Progenitor cell of endocrine pancreas (in vitro differentiated cells): ENCODE measurements around the gene ANXA3. TPM values are rescaled to one million over a fixed set of nuclear protein-coding genes. Genes with fewer than 3 reads are reported as not detected.

Experiments used
- DNase-seq: peaks from one replicate; pipeline ENCODE4 v3.0.0; 2021; ENCODE audit warnings: low spot score; ENCODE audit not compliant: unreplicated experiment
- H3K27ac Mint-ChIP-seq: 2 replicates; pipeline ENCODE4 v1.8.0; 2021; ENCODE audit warnings: mild to moderate bottlenecking, moderate library complexity, mixed read lengths
- H3K27me3 Mint-ChIP-seq: 2 replicates; pipeline ENCODE4 v1.8.0; 2021; ENCODE audit warnings: mixed read lengths
- H3K36me3 Mint-ChIP-seq: 2 replicates; pipeline ENCODE4 v1.8.0; 2022; ENCODE audit warnings: mixed read lengths; ENCODE audit not compliant: insufficient read depth
- H3K4me1 Mint-ChIP-seq: 2 replicates; pipeline ENCODE4 v1.8.0; 2021; ENCODE audit warnings: low read depth, mixed read lengths
- H3K4me3 Mint-ChIP-seq: 2 replicates; pipeline ENCODE4 v1.8.0; 2021; ENCODE audit warnings: low read depth, mild to moderate bottlenecking, moderate library complexity, mixed read lengths
- H3K9me3 Mint-ChIP-seq: 2 replicates; pipeline ENCODE4 v1.8.0; 2021; ENCODE audit warnings: low read depth, mixed read lengths
- total RNA-seq: library from RNA; stranded (reverse); gene quantifications from 2 replicates; pipeline ENCODE4 v1.2.1, GENCODE V29; 2021
- TF ChIP-seq, protein P1 (sequence below): fragments of 200-600 bp; sonication (generic); IDR thresholded peaks from one replicate; pipeline ENCODE4 v1.5.0; 2021; ENCODE audit warnings: antibody characterized with exemption, mild to moderate bottlenecking; ENCODE audit not compliant: unreplicated experiment

Gene ANXA3
- total RNA-seq, 1 donor from 2014 or later: 108 TPM

DNA sequence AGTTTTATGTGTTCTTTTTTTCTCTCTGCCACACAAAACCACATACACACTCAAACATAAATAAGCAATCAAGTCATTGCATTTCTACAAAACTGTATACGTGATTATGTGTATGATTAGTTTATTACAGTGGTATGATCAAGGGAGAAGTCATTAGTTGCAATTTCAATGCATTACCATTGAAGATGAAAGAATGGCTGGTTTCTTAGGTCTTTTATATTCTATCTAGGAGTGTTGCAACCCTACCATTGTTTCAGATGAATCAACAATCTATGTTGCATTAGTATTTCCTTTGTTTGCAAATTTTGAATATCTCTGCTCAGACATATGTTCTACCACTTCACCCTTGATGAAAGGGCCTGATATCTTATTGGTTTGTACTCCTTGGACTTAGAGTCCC, 6.8 kb downstream of the ANXA3 start:
- H3K36me3 Mint-ChIP-seq: peaks cover 31% of the 10 kb centered on the region
- no peaks in the 10 kb centered on the region for H3K9me3 Mint-ChIP-seq
- no peak for DNase-seq
- no peaks in the 10 kb centered on the region for H3K27me3 Mint-ChIP-seq
- H3K4me1 Mint-ChIP-seq: peaks cover 62% of the 10 kb centered on the region
- TF ChIP-seq, protein P1, sequence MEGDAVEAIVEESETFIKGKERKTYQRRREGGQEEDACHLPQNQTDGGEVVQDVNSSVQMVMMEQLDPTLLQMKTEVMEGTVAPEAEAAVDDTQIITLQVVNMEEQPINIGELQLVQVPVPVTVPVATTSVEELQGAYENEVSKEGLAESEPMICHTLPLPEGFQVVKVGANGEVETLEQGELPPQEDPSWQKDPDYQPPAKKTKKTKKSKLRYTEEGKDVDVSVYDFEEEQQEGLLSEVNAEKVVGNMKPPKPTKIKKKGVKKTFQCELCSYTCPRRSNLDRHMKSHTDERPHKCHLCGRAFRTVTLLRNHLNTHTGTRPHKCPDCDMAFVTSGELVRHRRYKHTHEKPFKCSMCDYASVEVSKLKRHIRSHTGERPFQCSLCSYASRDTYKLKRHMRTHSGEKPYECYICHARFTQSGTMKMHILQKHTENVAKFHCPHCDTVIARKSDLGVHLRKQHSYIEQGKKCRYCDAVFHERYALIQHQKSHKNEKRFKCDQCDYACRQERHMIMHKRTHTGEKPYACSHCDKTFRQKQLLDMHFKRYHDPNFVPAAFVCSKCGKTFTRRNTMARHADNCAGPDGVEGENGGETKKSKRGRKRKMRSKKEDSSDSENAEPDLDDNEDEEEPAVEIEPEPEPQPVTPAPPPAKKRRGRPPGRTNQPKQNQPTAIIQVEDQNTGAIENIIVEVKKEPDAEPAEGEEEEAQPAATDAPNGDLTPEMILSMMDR: no peak
- no peak overlapping the region for H3K27ac Mint-ChIP-seq
- H3K4me3 Mint-ChIP-seq: no peak overlapping the region

DNA sequence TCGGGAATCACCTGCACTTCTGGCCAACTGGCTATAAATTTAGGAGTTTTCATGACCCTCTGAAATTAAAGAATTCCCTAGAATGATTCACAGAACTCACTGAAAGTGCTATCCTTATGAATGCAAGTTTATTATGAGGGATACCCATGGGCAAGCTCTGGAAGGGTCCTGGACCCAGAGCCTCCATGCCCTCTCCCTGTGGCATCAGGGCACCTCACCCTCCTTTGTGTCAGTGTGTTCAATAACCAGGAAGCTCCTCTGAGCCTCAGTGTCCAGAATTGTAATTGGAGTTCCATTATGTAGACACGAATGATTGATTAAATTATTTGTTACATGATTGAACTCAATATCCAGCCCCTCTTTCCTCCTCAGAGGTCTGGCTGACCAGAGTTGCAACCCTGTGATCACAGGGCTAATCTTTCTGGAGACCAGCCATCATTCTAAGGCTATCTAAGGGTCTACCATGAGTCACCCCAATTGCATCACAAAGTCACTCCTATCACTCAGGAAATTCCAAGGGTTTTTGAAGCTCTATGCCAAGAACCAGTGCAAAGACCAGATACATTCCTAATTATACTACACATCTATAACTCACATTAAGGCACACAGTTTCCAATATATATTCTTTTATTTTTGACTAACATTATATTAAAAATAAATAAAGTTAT, 8.9 kb downstream of the ANXA3 start:
- peak overlapping the region; percentile 88 for H3K27ac Mint-ChIP-seq

DNA sequence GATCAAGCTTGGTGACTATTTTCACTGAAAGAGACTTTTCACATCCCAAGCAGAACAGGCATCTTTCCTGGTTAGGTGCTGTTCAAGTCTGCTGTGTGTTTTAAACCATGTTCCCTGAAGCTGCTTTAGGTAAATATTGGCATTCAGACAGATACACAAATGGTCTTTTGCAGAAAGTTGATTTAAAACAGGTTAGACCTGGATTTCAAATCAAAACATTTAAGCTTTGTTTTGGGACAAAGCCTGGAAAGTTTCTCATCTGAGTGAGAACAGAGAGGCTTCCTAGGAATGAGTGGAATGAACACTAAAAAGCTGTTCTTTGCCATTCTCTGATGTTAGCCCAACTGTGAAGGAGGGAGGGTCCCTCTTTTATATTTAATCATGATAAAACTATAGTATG, 10.1 kb downstream of the ANXA3 start:
- H3K27me3 Mint-ChIP-seq: no peaks in the 10 kb centered on the region
- peaks cover 66% of the 10 kb centered on the region for H3K4me1 Mint-ChIP-seq
- TF ChIP-seq, protein P1: no peak
- H3K4me3 Mint-ChIP-seq: peak overlapping the region; percentile 47
- peaks cover 23% of the 10 kb centered on the region for H3K36me3 Mint-ChIP-seq
- no peak for DNase-seq
- H3K27ac Mint-ChIP-seq: peak overlapping the region; percentile 94
- H3K9me3 Mint-ChIP-seq: no peaks in the 10 kb centered on the region

More for the DNA sequence above, 8.9 kb downstream of the ANXA3 start:
- Mint-ChIP-seq H3K9me3 (no peaks in the 10 kb centered on the region), H3K4me3 (no peak overlapping the region), H3K4me1 (peaks cover 62% of the 10 kb centered on the region), H3K36me3 (peaks cover 29% of the 10 kb centered on the region), H3K27me3 (no peaks in the 10 kb centered on the region)
- DNase-seq: no peak
- TF ChIP-seq, protein P1: no peak

DNA sequence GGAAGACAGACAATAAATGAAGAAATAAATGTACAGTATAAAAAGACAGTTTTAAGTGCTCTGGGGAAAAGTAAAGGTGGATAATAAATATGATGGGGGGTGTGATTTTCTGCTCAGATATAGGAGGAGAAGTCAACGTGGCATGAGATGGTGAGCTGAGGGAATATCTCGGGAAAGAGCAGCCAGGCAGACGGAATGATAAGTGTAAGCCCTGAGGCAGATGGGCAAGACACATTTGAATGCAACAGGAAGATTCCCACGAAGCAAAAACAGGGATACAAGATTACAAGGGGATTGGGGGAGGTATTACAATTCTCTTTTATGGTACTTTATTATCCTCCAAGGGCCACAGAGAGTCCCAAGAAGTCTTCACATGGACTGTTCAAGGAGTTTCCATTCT, 11.1 kb downstream of the ANXA3 start:
- no peaks in the 10 kb centered on the region for H3K9me3 Mint-ChIP-seq
- H3K36me3 Mint-ChIP-seq: peaks cover 19% of the 10 kb centered on the region
- peak overlapping the region; percentile 19 for H3K4me3 Mint-ChIP-seq
- TF ChIP-seq, protein P1: no peak
- peaks cover 68% of the 10 kb centered on the region for H3K4me1 Mint-ChIP-seq
- peak overlapping the region; percentile 94 for H3K27ac Mint-ChIP-seq
- no peaks in the 10 kb centered on the region for H3K27me3 Mint-ChIP-seq
- no peak for DNase-seq

DNA sequence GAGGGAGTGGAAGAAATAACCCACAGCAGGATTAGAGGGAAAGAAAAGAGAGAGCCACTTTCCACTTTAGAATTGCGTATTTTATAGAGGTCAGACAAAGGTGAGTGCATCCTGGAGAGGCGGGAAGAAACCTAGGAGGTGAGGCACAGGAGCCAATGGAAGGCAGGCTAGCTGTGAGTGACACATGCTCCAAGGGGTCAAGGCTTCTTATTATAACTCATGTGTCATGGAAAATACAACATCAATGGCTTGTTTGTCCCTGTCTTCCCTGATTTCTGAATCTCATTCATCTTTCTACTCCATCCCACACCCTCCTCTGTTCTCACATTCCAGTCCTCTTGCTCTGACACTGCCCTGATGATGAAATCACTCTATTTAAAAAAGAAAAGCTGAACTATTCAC, 14.4 kb downstream of the ANXA3 start:
- DNase-seq: no peak
- Mint-ChIP-seq H3K9me3 (no peaks in the 10 kb centered on the region), H3K27ac (peak overlapping the region; percentile 70), H3K27me3 (no peaks in the 10 kb centered on the region), H3K4me3 (no peak overlapping the region), H3K4me1 (peaks cover 75% of the 10 kb centered on the region), H3K36me3 (peaks cover 14% of the 10 kb centered on the region)
- TF ChIP-seq, protein P1: no peak
